ENCODE results near the gene IL1R2.

IL1R2 gene

GRCh38 chr2:102042196-102043081 is 50.7 kb downstream of the IL1R2 start:
- DNase-seq (ENCODE audit: insufficient read length, low spot score): no peak
- no peak for TF ChIP-seq CTCF (IDR thresholded peaks at IDR 0.05; ENCODE audit: insufficient read depth, missing control alignments)
- no peak for FAIRE-seq

GRCh38 chr2:102043560-102043959 is 51.8 kb downstream of the IL1R2 start:
- DNase-seq (ENCODE audit: insufficient read length, low spot score) (no peak), FAIRE-seq (no peak)
- no peak for TF ChIP-seq CTCF (IDR thresholded peaks at IDR 0.05; ENCODE audit: insufficient read depth, missing control alignments)

- TF ChIP-seq CTCF (IDR thresholded peaks at IDR 0.05; ENCODE audit: insufficient read depth, missing control alignments): no peak
- FAIRE-seq: no peak
- no peak for DNase-seq (ENCODE audit: insufficient read length, low spot score)
These were observed 52.6 kb downstream of the IL1R2 start for GRCh38 chr2:102044235-102044896.

GRCh38 chr2:102044967-102045489 is 53.3 kb downstream of the IL1R2 start:
- FAIRE-seq: no peak
- no peak for TF ChIP-seq CTCF (IDR thresholded peaks at IDR 0.05; ENCODE audit: insufficient read depth, missing control alignments)
- no peak for DNase-seq (ENCODE audit: insufficient read length, low spot score)

- no peak for TF ChIP-seq CTCF (IDR thresholded peaks at IDR 0.05; ENCODE audit: insufficient read depth, missing control alignments)
- FAIRE-seq: no peak
These were observed 53.9 kb downstream of the IL1R2 start for GRCh38 chr2:102045697-102046096.

GRCh38 chr2:102046135-102046986 is 54.6 kb downstream of the IL1R2 start:
- DNase-seq (ENCODE audit: insufficient read length, low spot score) (no peak), FAIRE-seq (no peak)
- TF ChIP-seq CTCF (IDR thresholded peaks at IDR 0.05; ENCODE audit: insufficient read depth, missing control alignments): no peak

More at GRCh38 chr2:102045697-102046096, 53.9 kb downstream of the IL1R2 start:
- no peak for DNase-seq (ENCODE audit: insufficient read length, low spot score)

All from D721Med (cell line).